RWPE1 (cell line): Measurements from ENCODE around the gene SHKBP1.

Experiments used
- CTCF ChIA-PET: fragments of 350-600 bp; sonication (Branson Sonifier 250); formaldehyde crosslinking; extraction: SDS; loops from one replicate; lab custom pipeline; 2021; lab: Yijun Ruan, JAX
- POLR2A ChIA-PET: fragments of 400-600 bp; formaldehyde crosslinking; extraction: SDS; loops from one replicate; lab custom pipeline; 2020; ENCODE audit warnings: antibody characterized with exemption; ENCODE audit not compliant: low non-redundant PET; lab: Yijun Ruan, JAX
- DNase-seq: peaks from one replicate; pipeline ENCODE4 v3.0.0; 2012; ENCODE audit warnings: low spot score
- H3K27ac ChIP-seq: fragments of 450-650 bp; 2 replicates; pipeline ENCODE4 v1.5.1; 2017
- TF ChIP-seq, protein P1 (sequence below): fragments of 450-650 bp; conservative IDR thresholded peaks from 2 replicates; pipeline ENCODE4 v1.5.1; 2017; ENCODE audit warnings: low read depth, mild to moderate bottlenecking

Gene SHKBP1

DNA sequence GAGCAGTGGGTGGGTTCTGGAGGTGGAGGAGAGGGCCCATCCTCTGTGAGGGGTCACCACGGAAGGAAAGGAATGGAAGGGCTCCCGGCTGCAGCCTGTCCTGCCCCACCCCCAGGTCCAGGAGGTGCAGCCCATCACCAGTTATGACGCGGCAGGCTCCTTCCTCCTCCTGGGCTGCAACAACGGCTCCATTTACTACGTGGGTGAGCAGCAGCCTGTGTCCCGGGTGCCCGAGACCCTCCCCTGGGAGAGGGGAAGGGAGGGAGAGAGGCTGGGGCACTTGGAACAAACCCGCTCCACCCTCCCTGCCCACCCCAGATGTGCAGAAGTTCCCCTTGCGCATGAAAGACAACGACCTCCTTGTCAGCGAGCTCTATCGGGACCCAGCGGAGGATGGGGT, 6.6 kb downstream of the SHKBP1 start:
- DNase-seq = no peak
- CTCF ChIA-PET = interaction anchor here (0.6 kb wide), 2 partner anchors 12 to 62 kb away, joined by 3 read pairs; no protein-coding TSS in a partner anchor
- TF ChIP-seq, protein P1, sequence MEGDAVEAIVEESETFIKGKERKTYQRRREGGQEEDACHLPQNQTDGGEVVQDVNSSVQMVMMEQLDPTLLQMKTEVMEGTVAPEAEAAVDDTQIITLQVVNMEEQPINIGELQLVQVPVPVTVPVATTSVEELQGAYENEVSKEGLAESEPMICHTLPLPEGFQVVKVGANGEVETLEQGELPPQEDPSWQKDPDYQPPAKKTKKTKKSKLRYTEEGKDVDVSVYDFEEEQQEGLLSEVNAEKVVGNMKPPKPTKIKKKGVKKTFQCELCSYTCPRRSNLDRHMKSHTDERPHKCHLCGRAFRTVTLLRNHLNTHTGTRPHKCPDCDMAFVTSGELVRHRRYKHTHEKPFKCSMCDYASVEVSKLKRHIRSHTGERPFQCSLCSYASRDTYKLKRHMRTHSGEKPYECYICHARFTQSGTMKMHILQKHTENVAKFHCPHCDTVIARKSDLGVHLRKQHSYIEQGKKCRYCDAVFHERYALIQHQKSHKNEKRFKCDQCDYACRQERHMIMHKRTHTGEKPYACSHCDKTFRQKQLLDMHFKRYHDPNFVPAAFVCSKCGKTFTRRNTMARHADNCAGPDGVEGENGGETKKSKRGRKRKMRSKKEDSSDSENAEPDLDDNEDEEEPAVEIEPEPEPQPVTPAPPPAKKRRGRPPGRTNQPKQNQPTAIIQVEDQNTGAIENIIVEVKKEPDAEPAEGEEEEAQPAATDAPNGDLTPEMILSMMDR = no peak
- POLR2A ChIA-PET = no interaction called here
- H3K27ac ChIP-seq = peak overlapping the region; percentile 25

DNA sequence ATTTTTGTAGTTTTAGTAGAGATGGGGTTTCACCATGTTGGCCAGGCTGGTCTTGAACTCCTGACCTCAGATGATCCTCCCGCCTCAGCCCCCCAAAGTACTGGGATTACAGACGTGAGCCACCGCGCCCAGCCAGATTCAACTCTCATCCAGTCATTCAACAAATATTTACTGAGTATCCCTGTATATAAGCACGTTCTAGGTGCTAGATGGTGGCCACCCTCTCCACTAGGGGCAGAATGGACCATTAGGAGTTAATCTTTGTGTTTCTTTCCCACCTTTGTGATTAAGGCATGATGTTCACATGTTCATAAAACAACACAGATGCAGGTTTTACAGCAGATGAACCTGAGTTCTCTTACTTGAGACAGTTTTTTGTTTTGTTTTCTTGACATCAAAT, 7.3 kb downstream of the SHKBP1 start:
- H3K27ac ChIP-seq = peak overlapping the region; percentile 25
- TF ChIP-seq, protein P1 = no peak
- no peak for DNase-seq
- POLR2A ChIA-PET = no interaction called here
- CTCF ChIA-PET = interaction anchor here (0.6 kb wide), 1 partner anchor 63 kb away, joined by 3 read pairs; no protein-coding TSS in a partner anchor

DNA sequence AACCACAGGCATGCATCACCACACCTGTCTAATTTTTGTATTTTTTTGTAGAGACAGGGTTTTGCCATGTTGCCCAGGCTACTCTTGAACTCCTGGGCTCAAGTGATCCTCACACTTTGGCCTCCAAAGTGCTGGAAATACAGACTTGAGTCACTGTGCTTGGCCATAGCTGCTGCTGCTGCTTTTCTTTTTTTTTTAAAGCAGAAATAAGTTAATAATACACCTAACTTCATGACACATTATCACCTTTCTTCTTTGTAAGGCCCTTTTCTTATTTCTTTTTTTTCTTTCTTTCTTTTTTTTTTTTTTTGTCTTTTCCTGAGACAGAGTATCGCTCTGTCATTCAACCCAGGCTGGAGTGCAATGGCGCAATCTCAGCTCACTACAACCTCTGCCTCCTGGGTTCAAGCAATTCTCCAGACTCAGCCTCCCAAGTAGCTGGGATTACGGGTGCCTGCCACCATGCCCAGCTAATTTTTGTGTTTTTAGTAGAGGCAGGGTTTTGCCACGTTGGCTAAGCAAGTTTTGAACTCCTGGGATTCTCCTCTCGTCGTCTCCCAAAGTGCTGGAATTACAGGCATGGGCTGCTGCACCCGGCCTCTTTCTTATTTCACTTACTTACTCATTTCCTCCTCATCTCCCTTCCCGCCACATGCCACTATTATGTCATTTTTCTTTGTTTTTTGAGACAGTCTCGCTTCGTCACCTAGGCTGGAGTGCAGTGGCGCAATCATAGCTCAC, 8.7 kb downstream of the SHKBP1 start:
- peak overlapping the region; percentile 78 for H3K27ac ChIP-seq
- no peak for DNase-seq
- CTCF ChIA-PET = interaction anchor here (0.6 kb wide), 1 partner anchor 37 kb away, joined by 5 read pairs; no protein-coding TSS in a partner anchor
- TF ChIP-seq, protein P1 = no peak
- POLR2A ChIA-PET = no interaction called here

DNA sequence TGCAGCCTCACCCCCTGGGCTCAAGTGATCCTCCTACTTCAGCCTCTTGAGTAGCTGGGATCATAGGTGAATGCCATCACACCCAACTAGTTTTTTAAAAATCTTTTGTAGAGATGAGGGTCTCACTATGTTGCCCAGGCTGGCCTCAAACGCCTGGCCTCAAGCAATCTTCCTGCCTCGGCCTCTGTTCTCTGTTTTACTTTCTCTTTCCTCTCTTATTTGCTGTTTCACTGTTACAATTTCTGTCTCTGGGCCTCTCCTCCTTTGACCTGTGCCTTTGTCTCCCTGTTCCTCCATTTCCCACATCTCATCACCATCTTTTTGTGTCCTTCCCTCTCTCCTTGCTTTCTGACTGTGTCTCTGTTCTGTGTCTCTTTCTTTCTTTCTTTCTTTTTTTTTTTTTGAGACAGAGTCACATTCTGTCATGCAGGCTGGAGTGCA, 9.3 kb downstream of the SHKBP1 start:
- TF ChIP-seq, protein P1 = no peak
- peak overlapping the region; percentile 78 for H3K27ac ChIP-seq
- POLR2A ChIA-PET = no interaction called here
- no peak for DNase-seq
- CTCF ChIA-PET = interaction anchor here (0.6 kb wide), 1 partner anchor 37 kb away, joined by 5 read pairs; no protein-coding TSS in a partner anchor

DNA sequence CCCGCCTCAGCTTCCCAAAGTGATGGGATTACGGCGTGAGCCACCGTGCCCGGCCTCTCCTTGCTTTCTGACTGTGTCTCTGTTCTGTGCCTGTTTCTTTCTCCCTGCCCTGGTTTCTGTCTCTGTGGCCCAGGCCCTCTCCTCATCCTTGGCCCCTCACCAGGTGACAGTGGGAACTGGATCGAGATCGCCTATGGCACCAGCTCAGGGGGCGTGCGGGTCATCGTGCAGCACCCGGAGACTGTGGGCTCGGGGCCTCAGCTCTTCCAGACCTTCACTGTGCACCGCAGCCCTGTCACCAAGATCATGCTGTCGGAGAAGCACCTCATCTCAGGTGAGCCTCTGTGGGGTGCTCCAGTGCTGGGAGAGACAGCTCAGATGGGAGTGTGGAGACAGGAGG, 9.9 kb downstream of the SHKBP1 start:
- TF ChIP-seq, protein P1 = no peak
- DNase-seq = no peak
- ChIA-PET CTCF (no interaction called here), POLR2A (no interaction called here)
- H3K27ac ChIP-seq = peak overlapping the region; percentile 78; the same call in 1 of the 2 replicates

DNA sequence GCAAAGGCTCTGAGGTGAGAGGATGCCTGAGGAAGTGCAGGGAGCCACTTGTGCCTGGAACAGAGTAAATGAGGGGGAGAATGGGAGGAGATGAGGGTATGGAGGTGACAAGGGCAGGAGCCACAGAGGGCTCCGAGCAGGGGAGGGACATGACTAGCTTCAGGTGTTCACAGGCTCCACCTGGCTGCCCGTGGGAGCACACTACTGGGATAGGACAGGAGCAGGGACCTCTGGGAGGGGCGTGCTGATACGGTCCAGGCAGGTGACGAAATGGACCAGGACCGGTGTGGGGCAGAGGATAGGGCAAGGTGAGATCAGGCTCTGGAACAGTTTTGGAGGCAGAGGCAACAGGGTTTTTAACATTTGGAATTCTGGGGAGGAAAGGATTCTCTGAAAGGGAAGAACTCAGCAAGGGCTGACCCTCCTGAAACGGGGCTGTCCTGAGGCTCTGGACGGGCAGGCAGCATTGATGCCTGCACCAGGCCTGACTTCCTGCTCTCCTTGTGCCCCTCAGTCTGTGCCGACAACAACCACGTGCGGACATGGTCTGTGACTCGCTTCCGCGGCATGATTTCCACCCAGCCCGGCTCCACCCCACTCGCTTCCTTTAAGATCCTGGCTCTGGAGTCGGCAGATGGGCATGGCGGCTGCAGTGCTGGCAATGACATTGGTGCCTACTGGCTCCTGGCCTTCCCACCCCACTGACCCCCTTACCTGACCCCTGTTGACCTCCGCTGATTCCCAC, 11.6 kb downstream of the SHKBP1 start:
- H3K27ac ChIP-seq = peak overlapping the region; percentile 63
- DNase-seq = no peak
- TF ChIP-seq, protein P1 = no peak
- ChIA-PET CTCF (interaction anchor here (0.6 kb wide), 2 partner anchors 13 kb away, joined by 3 read pairs; no protein-coding TSS in a partner anchor), POLR2A (no interaction called here)
